H1 (cell line): ENCODE results near the gene TMEM18. TPM values are rescaled to one million over a fixed set of nuclear protein-coding genes. Genes with fewer than 3 reads are reported as not detected.
A peak's percentile ranks its signal among the peaks of the same experiment; 100 is the strongest.

Experiments
- CTCF ChIA-PET: fragments of 300-600 bp; sonication (Branson Sonifier 250); formaldehyde crosslinking; loops from one replicate; lab custom pipeline; 2021; ENCODE audit not compliant: partially characterized antibody; lab: Charles Lee
- POLR2A ChIA-PET: fragments of 300-600 bp; sonication (Branson Sonifier 250); formaldehyde crosslinking; loops from one replicate; lab custom pipeline; 2021; ENCODE audit warnings: inconsistent platforms; ENCODE audit not compliant: partially characterized antibody; lab: Charles Lee
- DNase-seq, 2 experiments: peaks; one replicate each; pipeline versions ENCODE4 v3.0.0 to v3.0.0-alpha.2; 2010 to 2022; ENCODE audit warnings: low spot score in 2 of 2, low read depth in 1 of 2, mixed read lengths in 1 of 2
- FAIRE-seq: peaks from 2 replicates; lab custom pipeline; 2011; peaks lifted over from hg19 to GRCh38; lab: Jason Lieb, UNC
- H2AFZ ChIP-seq: 2 replicates; pipeline ENCODE4 v1.8.1; 2012; ENCODE audit warnings: low read length, inconsistent platforms
- H2AK5ac ChIP-seq: 2 replicates; pipeline ENCODE4 v1.6.1; 2013; ENCODE audit warnings: low read depth, low read length
- H2BK120ac ChIP-seq: replicated peaks from 2 replicates; pipeline ENCODE3; 2013; ENCODE audit warnings: low read depth, low read length, inconsistent platforms
- H2BK12ac ChIP-seq: 2 replicates; pipeline ENCODE4 v1.6.1; 2013; ENCODE audit warnings: low read depth, low read length
- H2BK15ac ChIP-seq: 2 replicates; pipeline ENCODE4 v1.6.1; 2013; ENCODE audit warnings: low read length
- H2BK20ac ChIP-seq: 2 replicates; pipeline ENCODE4 v1.6.1; 2013; ENCODE audit warnings: low read length
- H2BK5ac ChIP-seq: 2 replicates; pipeline ENCODE4 v1.6.1; 2013; ENCODE audit warnings: low read depth, low read length
- H3K14ac ChIP-seq: 2 replicates; pipeline ENCODE4 v1.6.1; 2013; ENCODE audit warnings: inconsistent platforms; ENCODE audit not compliant: insufficient read length
- H3K18ac ChIP-seq: 2 replicates; pipeline ENCODE4 v1.6.1; 2013; ENCODE audit warnings: low read length; ENCODE audit errors: extremely low read depth
- H3K23ac ChIP-seq: 2 replicates; pipeline ENCODE4 v1.6.1; 2013; ENCODE audit warnings: inconsistent platforms; ENCODE audit not compliant: insufficient read length
- H3K23me2 ChIP-seq: 2 replicates; pipeline ENCODE4 v1.6.1; 2013; ENCODE audit warnings: low read depth, low read length
- H3K27ac ChIP-seq: 2 replicates; pipeline ENCODE4 v1.6.1; 2011; ENCODE audit warnings: low read depth, low read length, inconsistent platforms
- H3K27me3 ChIP-seq, 4 experiments: replicated peaks in 1 of 4; 1 replicate in 1 of 4; 2 replicates in 3 of 4; pipeline versions ENCODE4 v1.6.1 to v1.8.1; 2011 to 2013; ENCODE audit warnings: low read length in 3 of 4, mild to moderate bottlenecking in 3 of 4, inconsistent platforms in 2 of 4, mixed read lengths in 2 of 4, moderate library complexity in 1 of 4; ENCODE audit not compliant: control insufficient read depth in 3 of 4, insufficient read depth in 3 of 4; ENCODE audit errors: extremely low read depth in 1 of 4
- H3K36me3 ChIP-seq, 4 experiments: 2 replicates each; pipeline versions ENCODE4 v1.6.1 to v1.8.1; 2011 to 2013; ENCODE audit warnings: mild to moderate bottlenecking in 4 of 4, low read length in 3 of 4, moderate library complexity in 2 of 4, control low read depth in 1 of 4, inconsistent platforms in 1 of 4; ENCODE audit not compliant: insufficient read depth in 4 of 4, control insufficient read depth in 2 of 4
- H3K4ac ChIP-seq: replicated peaks from 2 replicates; pipeline ENCODE3; 2013; ENCODE audit warnings: low read length, low read depth, mixed read lengths, inconsistent platforms; ENCODE audit not compliant: insufficient read length
- H3K4me1 ChIP-seq, 4 experiments: replicated peaks in 1 of 4; 1 replicate in 1 of 4; 2 replicates in 3 of 4; pipeline versions ENCODE4 v1.6.1 to v1.8.1; 2011 to 2013; ENCODE audit warnings: low read length in 3 of 4, inconsistent platforms in 2 of 4, mixed read lengths in 1 of 4; ENCODE audit not compliant: insufficient read depth in 4 of 4, control insufficient read depth in 3 of 4
- H3K4me2 ChIP-seq, 2 experiments: 2 replicates each; pipeline versions ENCODE4 v1.6.1 to v1.8.1; 2011 to 2013; ENCODE audit warnings: low read depth in 2 of 2, low read length in 2 of 2, control low read depth in 1 of 2, inconsistent platforms in 1 of 2, mild to moderate bottlenecking in 1 of 2; ENCODE audit not compliant: insufficient read depth in 1 of 2
- H3K4me3 ChIP-seq, 4 experiments: fragments of 200-600, 300-600 bp in 1 of 4; sonication (generic), shearing (Covaris generic), sonication (Bioruptor Twin) in 1 of 4; 2 replicates each; pipeline versions ENCODE4 v1.5.1 to v1.8.1; 2011 to 2016; ENCODE audit warnings: low read length in 4 of 4, low read depth in 3 of 4, control low read depth in 2 of 4, inconsistent platforms in 2 of 4, mild to moderate bottlenecking in 2 of 4, mixed read lengths in 1 of 4, moderate library complexity in 1 of 4; ENCODE audit not compliant: insufficient read depth in 2 of 4; ENCODE audit errors: extremely low read depth in 1 of 4
- H3K56ac ChIP-seq: replicated peaks from 2 replicates; pipeline ENCODE3; 2013; ENCODE audit warnings: low read depth, mild to moderate bottlenecking, mixed read lengths, low read length, inconsistent platforms; ENCODE audit not compliant: insufficient read length
- H3K79me1 ChIP-seq: 2 replicates; pipeline ENCODE4 v1.6.1; 2013; ENCODE audit warnings: low read depth, low read length, control low read depth
- H3K79me2 ChIP-seq, 2 experiments: 2 replicates each; pipeline versions ENCODE4 v1.6.1 to v1.8.1; 2012 to 2013; ENCODE audit warnings: low read length in 2 of 2, mild to moderate bottlenecking in 2 of 2, inconsistent platforms in 1 of 2; ENCODE audit not compliant: insufficient read depth in 2 of 2, control insufficient read depth in 1 of 2
- H3K9ac ChIP-seq, 4 experiments: replicated peaks in 1 of 4; 1 replicate in 1 of 4; 2 replicates in 3 of 4; pipeline versions ENCODE4 v1.6.1 to v1.8.1; 2011 to 2013; ENCODE audit warnings: low read depth in 3 of 4, low read length in 3 of 4, control low read depth in 2 of 4, mild to moderate bottlenecking in 2 of 4, moderate library complexity in 2 of 4, inconsistent platforms in 1 of 4; ENCODE audit errors: extremely low read depth in 1 of 4
- H3K9me3 ChIP-seq, 2 experiments: 2 replicates each; pipeline versions ENCODE4 v1.6.1 to v1.8.1; 2012 to 2013; ENCODE audit warnings: mild to moderate bottlenecking in 2 of 2, moderate library complexity in 2 of 2, control low read depth in 1 of 2, inconsistent platforms in 1 of 2, low read depth in 1 of 2, low read length in 1 of 2, mixed read lengths in 1 of 2; ENCODE audit not compliant: insufficient read depth in 2 of 2
- H4K20me1 ChIP-seq, 2 experiments: replicated peaks in 1 of 2; 2 replicates each; pipeline versions ENCODE3 to v1.8.1; 2011 to 2013; ENCODE audit warnings: inconsistent platforms in 2 of 2, low read length in 2 of 2, mild to moderate bottlenecking in 1 of 2; ENCODE audit not compliant: insufficient read depth in 2 of 2, control insufficient read depth in 1 of 2
- H4K5ac ChIP-seq: 2 replicates; pipeline ENCODE4 v1.6.1; 2013; ENCODE audit warnings: low read length, low read depth, mixed read lengths, inconsistent platforms; ENCODE audit not compliant: insufficient read length
- H4K8ac ChIP-seq: 2 replicates; pipeline ENCODE4 v1.8.0; 2013; ENCODE audit warnings: mild to moderate bottlenecking, moderate library complexity, low read length, inconsistent platforms; ENCODE audit not compliant: insufficient read depth; ENCODE audit errors: extremely low read depth
- H4K91ac ChIP-seq: replicated peaks from 2 replicates; pipeline ENCODE3; 2013; ENCODE audit warnings: low read length, mixed read lengths, inconsistent platforms; ENCODE audit not compliant: insufficient read length
- CTCF ChIP-seq, 3 experiments: IDR thresholded peaks; 1 replicate in 2 of 3; 2 replicates in 1 of 3; pipeline versions ENCODE4 v1.5.1 to v1.6.1; 2011; ENCODE audit warnings: low read length in 3 of 3, mild to moderate bottlenecking in 3 of 3, inconsistent platforms in 2 of 3, low read depth in 1 of 3, moderate library complexity in 1 of 3; ENCODE audit not compliant: insufficient read depth in 1 of 3; ENCODE audit errors: control extremely low read depth in 1 of 3
- POU5F1 ChIP-seq: IDR thresholded peaks from 2 replicates; pipeline ENCODE4 v1.6.1; 2011; ENCODE audit warnings: low read depth, mild to moderate bottlenecking, low read length, moderate library complexity
- RAD21 ChIP-seq, 2 experiments: IDR thresholded peaks in 1 of 2; conservative IDR thresholded peaks in 1 of 2; 2 replicates each; pipeline ENCODE4 v1.6.1; 2011; ENCODE audit warnings: low read depth in 2 of 2, low read length in 2 of 2, improper control_type of control experiment in 1 of 2, inconsistent platforms in 1 of 2, mild to moderate bottlenecking in 1 of 2, moderate library complexity in 1 of 2
- WGBS, 2 experiments: shearing (Covaris generic) in 1 of 2; methylation state at CpG; one replicate each; pipeline versions ENCODE4 v1.1.6 to v1.1.7; 2013 to 2015; ENCODE audit warnings: low lambda C conversion rate in 2 of 2, mixed read lengths in 2 of 2, inconsistent platforms in 1 of 2, low coverage in 1 of 2, missing lambda C conversion rate in 1 of 2; ENCODE audit not compliant: insufficient replicate concordance in 2 of 2, insufficient coverage in 1 of 2, insufficient read length in 1 of 2; ENCODE audit errors: extremely low coverage in 1 of 2, missing lambda C conversion rate in 1 of 2; 5-methylcytosine and 5-hydroxymethylcytosine counted together
- polyA plus RNA-seq, 7 experiments: library from polyadenylated mRNA; depleted of rRNA in 3 of 7; stranded (reverse) in 5 of 7; unstranded in 2 of 7; fragments of >200 nt in 5 of 7; fragments of 200-250 nt in 2 of 7; gene quantifications; 1 replicate in 5 of 7; 2 replicates in 1 of 7; 4 replicates in 1 of 7; pipeline versions ENCODE4 v1.2.1 to v1.2.3, GENCODE V29; 2011 to 2013; ENCODE audit warnings: missing spikeins in 2 of 7, mixed read lengths in 2 of 7
- total RNA-seq: library from RNA; stranded (reverse); fragmentation: NEBNext Ultra II Directional; extraction: Animal tissue kit (Norgen Biotek cat#: 25700); gene quantifications from 2 replicates; pipeline ENCODE4 v1.2.1, GENCODE V29; 2021

The TMEM18 gene
- total and polyA plus RNA-seq, 2 of the 8 experiments (the other 6 are each of a cell fraction or from before 2014, with no cell fraction given) = 22.4 to 27.1 TPM

GRCh38 chr2:715854-716560, 38.8 kb upstream of the TMEM18 start:
- 72% methylated on average over 18 of the region's 18 CpGs; no CpG with 5 or more reads in 1 of the 2 experiments for WGBS, 2 experiments
- Histone ChIP-seq H3K23ac (no peak overlapping the region), H4K20me1 (no peaks in the 10 kb centered on the region), H3K79me1 (no peaks in the 10 kb centered on the region), H3K36me3 (no peaks in the 10 kb centered on the region), H3K18ac (0 out of 2 replicates have a peak overlapping the region, but pooled peaks have one; percentile 15), H3K23me2 (no peaks in the 10 kb centered on the region), H3K14ac (no peak overlapping the region), H2AK5ac (no peak overlapping the region), H2BK20ac (0 out of 2 replicates have a peak overlapping the region, but pooled peaks have one; percentile 94), H3K4me3 (no peak overlapping the region), H2BK15ac (peak overlapping the region; percentile 66; the same call in 1 of the 2 replicates), H3K4me1 (peaks cover 0 to 10% (median 4%) of the 10 kb centered on the region in 4 experiments; a peak in 4 of 7 replicates), H3K4ac (peak overlapping the region; percentile 41), H3K27me3 (no peaks in the 10 kb centered on the region), H2BK5ac (0 out of 2 replicates have a peak overlapping the region, but pooled peaks have one; percentile 1), H4K8ac (peak overlapping the region; percentile 18; the same call in 1 of the 2 replicates), H4K5ac (no peak overlapping the region), H2BK120ac (peak overlapping the region; percentile 10), H3K9ac (no peak overlapping the region), H4K91ac (peak overlapping the region; percentile 87), H3K9me3 (no peaks in the 10 kb centered on the region), H3K79me2 (no peaks in the 10 kb centered on the region), H2BK12ac (peak overlapping the region; percentile 94; the same call in 1 of the 2 replicates), H3K4me2 (no peak overlapping the region), H3K56ac (no peak overlapping the region), H2AFZ (peak overlapping the region; percentile 95), H3K27ac (no peak overlapping the region)
- peak in 2 of 3 experiments; percentile 51 to 73; a peak in 2 of 4 replicates for TF ChIP-seq CTCF (IDR thresholded peaks at IDR 0.05; ENCODE audit: control extremely low read depth in 1 of 3, insufficient read depth in 1 of 3, low read depth in 1 of 3, low read length in 3 of 3)
- TF ChIP-seq RAD21 (IDR thresholded peaks at IDR 0.05 in 1 of 2, conservative IDR thresholded peaks at IDR 0.05 in 1 of 2; ENCODE audit: low read depth in 2 of 2, low read length in 2 of 2) = peak; percentile 79 to 83
- TF ChIP-seq POU5F1 = no peak
- ChIA-PET POLR2A (interaction anchor here (0.6 to 2.6 kb wide), 3 partner anchors 10 to 36 kb away, joined by 3 to 14 read pairs (median 5); no protein-coding TSS in a partner anchor), CTCF (interaction anchor here (0.6 to 6.2 kb wide), 56 partner anchors 10 to 834 kb away, joined by 3 to 59 read pairs (median 5); no protein-coding TSS in a partner anchor)
- FAIRE-seq (peak; percentile 91), DNase-seq (no peak)
